HepG2 (cell line): Measurements from ENCODE around the gene RUNDC1. TPM values are rescaled to one million over a fixed set of nuclear protein-coding genes. Genes with fewer than 3 reads are reported as not detected.

Source experiments
- ARHGAP35 ChIP-seq: sonication (generic); formaldehyde crosslinking; IDR thresholded peaks from 2 replicates; pipeline ENCODE4 v1.9.0; 2022; ENCODE audit warnings: mild to moderate bottlenecking, inconsistent platforms, moderate library complexity, missing genetic modification reagents, borderline replicate concordance
- MED8 ChIP-seq: sonication (generic); formaldehyde crosslinking; IDR thresholded peaks from 2 replicates; pipeline ENCODE4 v1.8.1; 2023; ENCODE audit warnings: mild to moderate bottlenecking, missing genetic modification reagents; ENCODE audit not compliant: insufficient replicate concordance
- MYC ChIP-seq: sonication (generic); formaldehyde crosslinking; IDR thresholded peaks from 2 replicates; pipeline ENCODE4 v1.9.0; 2021; ENCODE audit warnings: missing genetic modification reagents, borderline replicate concordance
- PHF8 ChIP-seq: sonication (generic); formaldehyde crosslinking; IDR thresholded peaks from 2 replicates; pipeline ENCODE4 v1.5.0; 2020; ENCODE audit warnings: missing genetic modification reagents
- RAD21 ChIP-seq: fragments of 450-650 bp; formaldehyde crosslinking; IDR thresholded peaks from 2 replicates; pipeline ENCODE4 v1.5.0; 2020; ENCODE audit warnings: mild to moderate bottlenecking
- SAFB2 ChIP-seq: sonication (generic); formaldehyde crosslinking; IDR thresholded peaks from 2 replicates; pipeline ENCODE4 v1.5.1; 2020; ENCODE audit warnings: missing genetic modification reagents, low read depth, mild to moderate bottlenecking, borderline replicate concordance
- ZNF121 ChIP-seq: sonication (generic); formaldehyde crosslinking; IDR thresholded peaks from 2 replicates; pipeline ENCODE4 v1.5.0; 2020; ENCODE audit warnings: mild to moderate bottlenecking, missing genetic modification reagents
- ZNF256 ChIP-seq: sonication (generic); formaldehyde crosslinking; conservative IDR thresholded peaks from 2 replicates; pipeline ENCODE4 v1.4.0; 2020; ENCODE audit warnings: missing genetic modification reagents
- ZNF354B ChIP-seq: sonication (generic); formaldehyde crosslinking; IDR thresholded peaks from 2 replicates; pipeline ENCODE4 v1.8.0; 2022; ENCODE audit warnings: mild to moderate bottlenecking, missing genetic modification reagents
- ZNF607 ChIP-seq: sonication (generic); formaldehyde crosslinking; IDR thresholded peaks from 2 replicates; pipeline ENCODE4 v1.5.1; 2020; ENCODE audit warnings: missing genetic modification reagents, mild to moderate bottlenecking, borderline replicate concordance
- ZSCAN25 ChIP-seq: sonication (generic); formaldehyde crosslinking; IDR thresholded peaks from 2 replicates; pipeline ENCODE4 v1.8.0; 2022; ENCODE audit warnings: mild to moderate bottlenecking, missing genetic modification reagents
- ZSCAN9 ChIP-seq: IDR thresholded peaks from 2 replicates; pipeline ENCODE4 v1.6.1; 2016; ENCODE audit warnings: borderline replicate concordance
- polyA plus RNA-seq, 8 experiments: library from polyadenylated mRNA; depleted of rRNA in 3 of 8; stranded (reverse) in 7 of 8; unstranded in 1 of 8; fragments of >200 nt; fragmentation: Illumina TruSeq in 4 of 8; extraction: Trizol in 4 of 8; gene quantifications; 2 replicates each; pipeline versions ENCODE4 v1.2.1 to v1.2.3, GENCODE V29; 2011 to 2016; ENCODE audit warnings: low read depth in 4 of 8, missing spikeins in 1 of 8, mixed read lengths in 1 of 8; ENCODE audit not compliant: insufficient read depth in 1 of 8
- total RNA-seq, 5 experiments: library from RNA; depleted of rRNA; stranded (reverse); fragments of >200 nt; fragmentation: Illumina TruSeq; extraction: Trizol; gene quantifications; 2 replicates each; pipeline ENCODE4 v1.2.3, GENCODE V29; 2016; ENCODE audit warnings: low read depth in 1 of 5
- TF ChIP-seq, protein P1 (sequence below): sonication (generic); formaldehyde crosslinking; IDR thresholded peaks from 2 replicates; pipeline ENCODE4 v1.8.1; 2022; ENCODE audit warnings: low read depth, mild to moderate bottlenecking, missing genetic modification reagents
- TF ChIP-seq, protein P2 (sequence below): sonication (generic); formaldehyde crosslinking; IDR thresholded peaks from 2 replicates; pipeline ENCODE4 v1.8.1; 2023; ENCODE audit warnings: mild to moderate bottlenecking, missing genetic modification reagents
- TF ChIP-seq, protein P3 (sequence below): sonication (generic); formaldehyde crosslinking; IDR thresholded peaks from 2 replicates; pipeline ENCODE4 v1.4.0; 2020; ENCODE audit warnings: missing genetic modification reagents
- TF ChIP-seq, protein P4 (sequence below): sonication (generic); formaldehyde crosslinking; IDR thresholded peaks from 2 replicates; pipeline ENCODE4 v1.5.0; 2020; ENCODE audit warnings: mild to moderate bottlenecking, missing genetic modification reagents, borderline replicate concordance
- TF ChIP-seq, protein P5 (sequence below): sonication (generic); formaldehyde crosslinking; IDR thresholded peaks from 2 replicates; pipeline ENCODE4 v1.5.1; 2020; ENCODE audit warnings: missing genetic modification reagents, mild to moderate bottlenecking, borderline replicate concordance

The RUNDC1 gene
- total and polyA plus RNA-seq, 2 of the 13 experiments (the other 11 are each of a cell fraction or from before 2014, with no cell fraction given): 10.3 to 11.4 TPM

DNA sequence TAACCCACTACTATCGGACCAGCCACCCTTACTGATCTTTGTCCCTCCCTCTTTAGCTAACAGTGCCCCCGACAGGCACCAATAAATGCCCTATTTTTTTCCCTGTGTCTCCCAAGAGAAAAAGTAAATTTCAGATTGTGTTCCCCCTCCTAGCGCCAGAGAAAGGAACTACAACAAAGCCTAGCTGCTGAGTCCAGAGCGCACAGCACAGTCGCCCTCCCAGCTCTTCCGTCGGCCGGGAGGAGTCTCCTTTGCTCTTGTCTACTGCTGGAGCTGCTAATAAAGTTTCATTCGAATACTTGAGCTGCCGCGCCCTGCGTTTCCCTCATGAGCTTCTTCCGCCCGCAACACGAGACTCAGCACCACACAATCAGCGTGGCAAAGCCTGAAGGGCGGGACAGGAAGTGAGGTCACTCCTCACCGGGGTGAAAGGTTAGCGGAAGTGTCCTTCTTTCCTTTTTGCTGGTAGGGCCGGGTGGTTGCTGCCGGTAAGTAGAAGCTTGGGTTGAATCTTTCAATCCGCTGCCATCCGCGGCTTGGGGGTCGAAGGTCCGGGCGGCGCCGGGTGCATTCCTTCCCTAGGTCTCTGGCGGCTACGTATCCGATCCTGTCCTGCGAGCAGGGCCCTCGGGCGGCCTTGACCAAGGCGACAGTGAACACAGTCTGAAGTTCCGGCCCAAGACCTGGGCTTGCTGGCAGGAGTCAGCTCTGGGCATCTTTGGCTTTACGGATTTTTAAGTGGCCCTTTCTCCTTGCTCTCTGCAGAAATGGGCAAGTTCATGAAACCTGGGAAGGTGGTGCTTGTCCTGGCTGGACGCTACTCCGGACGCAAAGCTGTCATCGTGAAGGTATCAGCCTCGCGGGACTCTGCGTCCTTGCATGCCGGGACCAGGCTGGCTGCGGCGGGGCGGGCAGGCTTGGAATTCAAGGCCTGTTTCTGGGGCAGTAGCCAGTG lies 17.9 kb downstream of the RUNDC1 start, which contains the start of gene RPL27 (continued):
- TF ChIP-seq ZNF607 (CRISPR knock-in tag) (peak; percentile 87), ZSCAN25 (CRISPR knock-in tag) (peak; percentile 70; the same call in 1 of the 2 replicates), ZNF256 (CRISPR knock-in tag) (0 out of 2 replicates have a peak, but pooled peaks have one; percentile 7), MED8 (CRISPR knock-in tag) (peak; percentile 62), ARHGAP35 (CRISPR knock-in tag) (peak; percentile 78; the same call in 1 of the 2 replicates), ZNF354B (no peak), PHF8 (CRISPR knock-in tag) (peak; percentile 93), SAFB2 (peak; percentile 91), MYC (CRISPR knock-in tag) (peak; percentile 99), ZSCAN9 (CRISPR knock-in tag) (peak; percentile 98), RAD21 (CRISPR knock-in tag) (peak; percentile 85), ZNF121 (CRISPR knock-in tag) (peak; percentile 47; the same call in 1 of the 2 replicates)
- TF ChIP-seq, protein P1, sequence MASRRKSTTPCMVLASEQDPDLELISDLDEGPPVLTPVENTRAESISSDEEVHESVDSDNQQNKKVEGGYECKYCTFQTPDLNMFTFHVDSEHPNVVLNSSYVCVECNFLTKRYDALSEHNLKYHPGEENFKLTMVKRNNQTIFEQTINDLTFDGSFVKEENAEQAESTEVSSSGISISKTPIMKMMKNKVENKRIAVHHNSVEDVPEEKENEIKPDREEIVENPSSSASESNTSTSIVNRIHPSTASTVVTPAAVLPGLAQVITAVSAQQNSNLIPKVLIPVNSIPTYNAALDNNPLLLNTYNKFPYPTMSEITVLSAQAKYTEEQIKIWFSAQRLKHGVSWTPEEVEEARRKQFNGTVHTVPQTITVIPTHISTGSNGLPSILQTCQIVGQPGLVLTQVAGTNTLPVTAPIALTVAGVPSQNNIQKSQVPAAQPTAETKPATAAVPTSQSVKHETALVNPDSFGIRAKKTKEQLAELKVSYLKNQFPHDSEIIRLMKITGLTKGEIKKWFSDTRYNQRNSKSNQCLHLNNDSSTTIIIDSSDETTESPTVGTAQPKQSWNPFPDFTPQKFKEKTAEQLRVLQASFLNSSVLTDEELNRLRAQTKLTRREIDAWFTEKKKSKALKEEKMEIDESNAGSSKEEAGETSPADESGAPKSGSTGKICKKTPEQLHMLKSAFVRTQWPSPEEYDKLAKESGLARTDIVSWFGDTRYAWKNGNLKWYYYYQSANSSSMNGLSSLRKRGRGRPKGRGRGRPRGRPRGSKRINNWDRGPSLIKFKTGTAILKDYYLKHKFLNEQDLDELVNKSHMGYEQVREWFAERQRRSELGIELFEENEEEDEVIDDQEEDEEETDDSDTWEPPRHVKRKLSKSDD (CRISPR knock-in tag): peak; percentile 87; the same call in 1 of the 2 replicates
- TF ChIP-seq, protein P2, sequence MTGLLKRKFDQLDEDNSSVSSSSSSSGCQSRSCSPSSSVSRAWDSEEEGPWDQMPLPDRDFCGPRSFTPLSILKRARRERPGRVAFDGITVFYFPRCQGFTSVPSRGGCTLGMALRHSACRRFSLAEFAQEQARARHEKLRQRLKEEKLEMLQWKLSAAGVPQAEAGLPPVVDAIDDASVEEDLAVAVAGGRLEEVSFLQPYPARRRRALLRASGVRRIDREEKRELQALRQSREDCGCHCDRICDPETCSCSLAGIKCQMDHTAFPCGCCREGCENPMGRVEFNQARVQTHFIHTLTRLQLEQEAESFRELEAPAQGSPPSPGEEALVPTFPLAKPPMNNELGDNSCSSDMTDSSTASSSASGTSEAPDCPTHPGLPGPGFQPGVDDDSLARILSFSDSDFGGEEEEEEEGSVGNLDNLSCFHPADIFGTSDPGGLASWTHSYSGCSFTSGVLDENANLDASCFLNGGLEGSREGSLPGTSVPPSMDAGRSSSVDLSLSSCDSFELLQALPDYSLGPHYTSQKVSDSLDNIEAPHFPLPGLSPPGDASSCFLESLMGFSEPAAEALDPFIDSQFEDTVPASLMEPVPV: peak; percentile 92
- TF ChIP-seq, protein P3, sequence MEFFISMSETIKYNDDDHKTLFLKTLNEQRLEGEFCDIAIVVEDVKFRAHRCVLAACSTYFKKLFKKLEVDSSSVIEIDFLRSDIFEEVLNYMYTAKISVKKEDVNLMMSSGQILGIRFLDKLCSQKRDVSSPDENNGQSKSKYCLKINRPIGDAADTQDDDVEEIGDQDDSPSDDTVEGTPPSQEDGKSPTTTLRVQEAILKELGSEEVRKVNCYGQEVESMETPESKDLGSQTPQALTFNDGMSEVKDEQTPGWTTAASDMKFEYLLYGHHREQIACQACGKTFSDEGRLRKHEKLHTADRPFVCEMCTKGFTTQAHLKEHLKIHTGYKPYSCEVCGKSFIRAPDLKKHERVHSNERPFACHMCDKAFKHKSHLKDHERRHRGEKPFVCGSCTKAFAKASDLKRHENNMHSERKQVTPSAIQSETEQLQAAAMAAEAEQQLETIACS (CRISPR knock-in tag): no peak
- TF ChIP-seq, protein P4, sequence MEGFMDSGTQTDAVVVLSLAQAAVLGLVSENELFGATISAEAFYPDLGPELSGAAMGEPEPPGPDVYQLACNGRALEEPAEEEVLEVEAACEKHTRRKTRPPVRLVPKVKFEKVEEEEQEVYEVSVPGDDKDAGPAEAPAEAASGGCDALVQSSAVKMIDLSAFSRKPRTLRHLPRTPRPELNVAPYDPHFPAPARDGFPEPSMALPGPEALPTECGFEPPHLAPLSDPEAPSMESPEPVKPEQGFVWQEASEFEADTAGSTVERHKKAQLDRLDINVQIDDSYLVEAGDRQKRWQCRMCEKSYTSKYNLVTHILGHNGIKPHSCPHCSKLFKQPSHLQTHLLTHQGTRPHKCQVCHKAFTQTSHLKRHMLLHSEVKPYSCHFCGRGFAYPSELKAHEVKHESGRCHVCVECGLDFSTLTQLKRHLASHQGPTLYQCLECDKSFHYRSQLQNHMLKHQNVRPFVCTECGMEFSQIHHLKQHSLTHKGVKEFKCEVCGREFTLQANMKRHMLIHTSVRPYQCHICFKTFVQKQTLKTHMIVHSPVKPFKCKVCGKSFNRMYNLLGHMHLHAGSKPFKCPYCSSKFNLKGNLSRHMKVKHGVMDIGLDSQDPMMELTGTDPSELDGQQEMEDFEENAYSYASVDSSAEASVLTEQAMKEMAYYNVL: peak; percentile 87; the same call in 1 of the 2 replicates
- TF ChIP-seq, protein P5, sequence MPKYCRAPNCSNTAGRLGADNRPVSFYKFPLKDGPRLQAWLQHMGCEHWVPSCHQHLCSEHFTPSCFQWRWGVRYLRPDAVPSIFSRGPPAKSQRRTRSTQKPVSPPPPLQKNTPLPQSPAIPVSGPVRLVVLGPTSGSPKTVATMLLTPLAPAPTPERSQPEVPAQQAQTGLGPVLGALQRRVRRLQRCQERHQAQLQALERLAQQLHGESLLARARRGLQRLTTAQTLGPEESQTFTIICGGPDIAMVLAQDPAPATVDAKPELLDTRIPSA (CRISPR knock-in tag): peak; percentile 78; the same call in 1 of the 2 replicates
